HEK293T (cell line): ENCODE measurements around the gene FCAMR.

Experiments
- CTCF ChIA-PET: fragments of 350-600 bp; formaldehyde crosslinking; extraction: SDS; loops from one replicate; lab custom pipeline; 2021; ENCODE audit warnings: antibody characterized with exemption, inconsistent platforms; lab: Yijun Ruan, JAX
- POLR2A ChIA-PET: fragments of 350-600 bp; formaldehyde crosslinking; extraction: SDS; loops from one replicate; lab custom pipeline; 2020; ENCODE audit warnings: antibody characterized with exemption, inconsistent platforms; lab: Yijun Ruan, JAX
- DNase-seq: peaks from one replicate; pipeline ENCODE4 v3.0.0; 2012; ENCODE audit warnings: mixed read lengths; ENCODE audit errors: extremely low spot score
- ARNT ChIP-seq: fragments of 450-650 bp; IDR thresholded peaks from 2 replicates; pipeline ENCODE4 v1.6.1; 2017; ENCODE audit warnings: mild to moderate bottlenecking
- BHLHE40 ChIP-seq: fragments of 450-650 bp; IDR thresholded peaks from 2 replicates; pipeline ENCODE4 v1.6.1; 2016; ENCODE audit warnings: mild to moderate bottlenecking, moderate library complexity, borderline replicate concordance
- CTBP1 ChIP-seq: fragments of 450-650 bp; IDR thresholded peaks from 2 replicates; pipeline ENCODE4 v1.6.1; 2016; ENCODE audit warnings: borderline replicate concordance
- ELF4 ChIP-seq: fragments of 450-650 bp; IDR thresholded peaks from 2 replicates; pipeline ENCODE4 v1.6.1; 2017; ENCODE audit warnings: antibody characterized with exemption
- FOXA1 ChIP-seq: fragments of 450-650 bp; IDR thresholded peaks from 2 replicates; pipeline ENCODE4 v1.6.1; 2016; ENCODE audit warnings: mild to moderate bottlenecking
- FOXK2 ChIP-seq: fragments of 450-650 bp; IDR thresholded peaks from 2 replicates; pipeline ENCODE4 v1.6.1; 2016; ENCODE audit warnings: mild to moderate bottlenecking
- FOXM1 ChIP-seq: fragments of 450-650 bp; IDR thresholded peaks from 2 replicates; pipeline ENCODE4 v1.6.1; 2017; ENCODE audit warnings: mild to moderate bottlenecking, borderline replicate concordance
- HDGF ChIP-seq: fragments of 450-650 bp; IDR thresholded peaks from 2 replicates; pipeline ENCODE4 v1.6.1; 2017; ENCODE audit warnings: antibody characterized with exemption, borderline replicate concordance
- L3MBTL2 ChIP-seq: fragments of 450-650 bp; conservative IDR thresholded peaks from 2 replicates; pipeline ENCODE4 v1.6.1; 2016; ENCODE audit warnings: mild to moderate bottlenecking
- LEF1 ChIP-seq: fragments of 450-650 bp; IDR thresholded peaks from 2 replicates; pipeline ENCODE4 v1.6.1; 2017; ENCODE audit warnings: mild to moderate bottlenecking, borderline replicate concordance
- NFRKB ChIP-seq: fragments of 450-650 bp; IDR thresholded peaks from 2 replicates; pipeline ENCODE4 v1.6.1; 2016; ENCODE audit warnings: mild to moderate bottlenecking, moderate library complexity
- SP1 ChIP-seq: fragments of 450-650 bp; IDR thresholded peaks from 2 replicates; pipeline ENCODE4 v1.6.1; 2017
- SUZ12 ChIP-seq: fragments of 450-650 bp; IDR thresholded peaks from 2 replicates; pipeline ENCODE4 v1.6.1; 2016; ENCODE audit warnings: mild to moderate bottlenecking
- TARDBP ChIP-seq: fragments of 450-650 bp; IDR thresholded peaks from 2 replicates; pipeline ENCODE4 v1.6.1; 2016
- ZNF384 ChIP-seq: fragments of 450-650 bp; IDR thresholded peaks from 2 replicates; pipeline ENCODE4 v1.6.1; 2016
- TF ChIP-seq, protein P1 (sequence below): fragments of 450-650 bp; IDR thresholded peaks from 2 replicates; pipeline ENCODE4 v1.6.1; 2016

The FCAMR gene, protein sequence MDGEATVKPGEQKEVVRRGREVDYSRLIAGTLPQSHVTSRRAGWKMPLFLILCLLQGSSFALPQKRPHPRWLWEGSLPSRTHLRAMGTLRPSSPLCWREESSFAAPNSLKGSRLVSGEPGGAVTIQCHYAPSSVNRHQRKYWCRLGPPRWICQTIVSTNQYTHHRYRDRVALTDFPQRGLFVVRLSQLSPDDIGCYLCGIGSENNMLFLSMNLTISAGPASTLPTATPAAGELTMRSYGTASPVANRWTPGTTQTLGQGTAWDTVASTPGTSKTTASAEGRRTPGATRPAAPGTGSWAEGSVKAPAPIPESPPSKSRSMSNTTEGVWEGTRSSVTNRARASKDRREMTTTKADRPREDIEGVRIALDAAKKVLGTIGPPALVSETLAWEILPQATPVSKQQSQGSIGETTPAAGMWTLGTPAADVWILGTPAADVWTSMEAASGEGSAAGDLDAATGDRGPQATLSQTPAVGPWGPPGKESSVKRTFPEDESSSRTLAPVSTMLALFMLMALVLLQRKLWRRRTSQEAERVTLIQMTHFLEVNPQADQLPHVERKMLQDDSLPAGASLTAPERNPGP

GRCh38 chr1:206970446-206970845 is at the start of gene FCAMR:
FCAMR (minus strand) TSS chr1:206970460; CDS start chr1:206970125, 335 bp downstream.
- TF ChIP-seq FOXM1 (no peak), FOXK2 (no peak), LEF1 (no peak), ZNF384 (no peak), ARNT (no peak), CTBP1 (no peak), SP1 (no peak), HDGF (no peak), SUZ12 (no peak), L3MBTL2 (no peak), TARDBP (no peak), BHLHE40 (no peak), NFRKB (no peak), FOXA1 (no peak), ELF4 (no peak)
- TF ChIP-seq, protein P1, sequence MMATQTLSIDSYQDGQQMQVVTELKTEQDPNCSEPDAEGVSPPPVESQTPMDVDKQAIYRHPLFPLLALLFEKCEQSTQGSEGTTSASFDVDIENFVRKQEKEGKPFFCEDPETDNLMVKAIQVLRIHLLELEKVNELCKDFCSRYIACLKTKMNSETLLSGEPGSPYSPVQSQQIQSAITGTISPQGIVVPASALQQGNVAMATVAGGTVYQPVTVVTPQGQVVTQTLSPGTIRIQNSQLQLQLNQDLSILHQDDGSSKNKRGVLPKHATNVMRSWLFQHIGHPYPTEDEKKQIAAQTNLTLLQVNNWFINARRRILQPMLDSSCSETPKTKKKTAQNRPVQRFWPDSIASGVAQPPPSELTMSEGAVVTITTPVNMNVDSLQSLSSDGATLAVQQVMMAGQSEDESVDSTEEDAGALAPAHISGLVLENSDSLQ, result no peak
- ChIA-PET CTCF (no interaction called here), POLR2A (no interaction called here)
- no peak for DNase-seq

DNA sequence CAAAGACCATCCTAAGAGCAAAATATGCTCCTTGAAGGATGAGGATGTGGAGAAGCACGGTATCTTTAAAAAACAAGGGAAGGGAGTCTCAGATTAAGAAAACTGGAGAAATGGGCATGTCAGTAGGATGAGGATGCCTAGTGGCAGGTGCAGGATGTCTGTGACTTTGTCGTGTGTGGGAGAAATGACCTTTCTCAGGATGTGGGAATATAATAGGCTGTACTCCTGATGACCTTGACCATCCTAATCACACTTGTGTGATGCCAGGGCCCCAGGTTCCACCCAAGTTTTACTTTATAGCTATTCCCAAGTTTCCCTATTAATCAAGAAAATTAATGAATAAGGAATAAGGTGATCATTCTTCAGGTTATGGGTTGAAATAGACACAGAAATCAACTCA is 49.4 kb upstream of the FCAMR start:
- POLR2A ChIA-PET, result no interaction called here
- no peak for DNase-seq
- TF ChIP-seq HDGF (no peak), LEF1 (no peak), TARDBP (no peak), BHLHE40 (no peak), ZNF384 (no peak), SUZ12 (no peak), ELF4 (no peak), L3MBTL2 (no peak), FOXA1 (no peak), SP1 (no peak), ARNT (no peak), CTBP1 (no peak), FOXK2 (no peak), NFRKB (no peak), FOXM1 (no peak)
- TF ChIP-seq, protein P1, result no peak
- CTCF ChIA-PET, result interaction anchor here (1.8 kb wide), 1 partner anchor 15 kb away, joined by 5 read pairs; no protein-coding TSS in a partner anchor

DNA sequence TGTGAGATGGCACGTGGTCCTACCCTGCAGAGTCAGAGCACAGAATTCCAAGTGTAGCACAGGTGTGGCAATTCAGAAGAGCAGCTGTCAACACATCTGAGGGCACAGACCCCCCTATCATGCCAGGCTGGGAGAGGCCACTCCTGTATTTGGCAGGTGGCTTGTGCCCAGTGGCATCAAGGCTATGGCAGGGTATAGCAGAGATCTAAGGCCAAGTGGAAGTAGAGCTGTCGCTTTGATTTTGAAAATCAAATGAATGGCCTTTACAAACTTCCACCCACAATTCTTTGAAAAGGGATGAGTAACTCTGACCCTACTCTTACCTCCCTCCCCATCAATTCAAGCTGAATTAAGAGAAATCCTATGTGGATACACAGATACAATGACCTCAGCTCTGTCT is 48.9 kb upstream of the FCAMR start:
- DNase-seq, result no peak
- POLR2A ChIA-PET, result no interaction called here
- CTCF ChIA-PET, result interaction anchor here (1.8 kb wide), 1 partner anchor 15 kb away, joined by 5 read pairs; no protein-coding TSS in a partner anchor
- TF ChIP-seq SP1, result no peak

DNA sequence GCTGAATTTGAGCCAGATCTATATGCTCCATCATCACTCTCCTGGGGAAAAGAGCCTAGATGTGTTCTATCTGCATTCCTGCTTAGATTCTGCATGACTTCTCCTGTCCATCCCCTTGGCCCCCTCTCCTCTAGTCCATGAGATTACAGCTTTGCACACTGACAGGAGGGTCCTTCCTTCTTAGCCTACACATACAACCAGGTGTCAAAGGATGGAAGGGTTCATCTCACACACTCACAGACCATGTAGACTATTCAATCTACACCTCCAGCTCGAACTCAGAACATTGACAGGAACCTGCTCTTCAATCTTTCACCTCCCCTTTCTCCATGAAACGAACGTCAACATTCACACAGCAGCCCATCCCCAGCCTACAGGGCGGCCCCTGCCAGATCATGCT is 48.4 kb upstream of the FCAMR start:
- TF ChIP-seq FOXA1 (no peak), ARNT (no peak), HDGF (no peak), BHLHE40 (no peak), ZNF384 (no peak), SUZ12 (no peak), NFRKB (no peak)
- no peak for DNase-seq
- POLR2A ChIA-PET, result no interaction called here
- CTCF ChIA-PET, result interaction anchor here (1.8 kb wide), 1 partner anchor 14 kb away, joined by 5 read pairs; no protein-coding TSS in a partner anchor

DNA sequence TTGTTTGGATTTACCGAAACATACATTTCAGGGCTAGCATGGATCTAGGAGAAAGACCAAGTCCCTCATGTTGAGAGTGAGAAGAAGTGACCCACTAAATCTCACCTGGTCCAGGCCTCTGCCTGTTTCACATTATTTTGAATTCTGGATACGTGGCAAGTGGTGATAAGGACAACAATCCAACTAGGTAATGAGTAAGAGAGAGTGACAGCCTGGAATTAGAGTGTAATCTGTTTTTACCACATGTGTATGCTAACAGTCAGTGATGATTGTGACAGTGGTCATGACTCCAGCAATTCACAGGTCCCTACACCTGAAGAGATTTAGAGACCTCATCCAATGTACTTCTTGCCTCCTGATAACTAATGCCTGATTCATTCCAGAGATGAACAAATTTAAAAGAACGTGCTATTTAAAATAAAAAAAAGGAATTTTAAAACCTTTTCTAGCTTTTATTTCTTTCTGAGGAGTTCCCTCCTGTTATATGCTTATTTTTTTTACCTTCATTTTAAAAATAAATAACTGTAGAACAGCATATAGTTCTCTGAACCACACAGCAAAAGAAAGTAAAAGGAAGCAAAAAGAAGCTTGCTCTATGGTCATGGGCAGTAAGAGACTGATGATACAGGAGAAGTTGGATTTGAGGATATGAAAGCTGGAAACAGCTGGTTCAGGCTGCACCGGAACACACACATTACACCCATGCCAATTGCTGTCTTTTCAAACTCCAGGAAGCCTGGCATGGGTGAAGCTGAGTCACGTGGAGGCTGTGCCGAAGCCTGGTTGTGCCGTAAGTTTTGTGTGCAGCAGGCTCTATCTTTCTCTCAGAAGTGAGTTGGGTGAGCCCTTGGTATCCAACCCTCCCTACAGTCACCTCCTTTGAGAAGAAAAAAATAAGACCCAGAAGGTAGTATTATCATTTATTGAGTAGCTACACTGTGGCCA is 47.6 kb upstream of the FCAMR start:
- no peak for DNase-seq
- POLR2A ChIA-PET, result no interaction called here

More for the DNA sequence above, 47.6 kb upstream of the FCAMR start:
- CTCF ChIA-PET, result interaction anchor here (1.8 kb wide), 1 partner anchor 14 kb away, joined by 5 read pairs; no protein-coding TSS in a partner anchor
- TF ChIP-seq FOXA1, result no peak
- TF ChIP-seq FOXK2, result no peak
- TF ChIP-seq, protein P1, result no peak
- TF ChIP-seq FOXM1, result no peak
- TF ChIP-seq L3MBTL2, result no peak
- TF ChIP-seq CTBP1, result no peak
- TF ChIP-seq ELF4, result no peak
- TF ChIP-seq ZNF384, result no peak
- TF ChIP-seq BHLHE40, result no peak
- no peak for TF ChIP-seq LEF1
- no peak for TF ChIP-seq ARNT
- no peak for TF ChIP-seq TARDBP
- TF ChIP-seq HDGF, result no peak
- no peak for TF ChIP-seq NFRKB
- no peak for TF ChIP-seq SUZ12
- TF ChIP-seq SP1, result no peak
